Measurements from ENCODE around the gene WDR48.

Gene WDR48

GRCh38 chr3:39101022-39101689 lies 49.3 kb downstream of the WDR48 start:
- DNase-seq (ENCODE audit: low read depth in 1 of 2, low spot score in 1 of 2) = no peak

- no peak for DNase-seq (ENCODE audit: low read depth in 1 of 2, low spot score in 1 of 2)
These were observed 50.9 kb downstream of the WDR48 start for GRCh38 chr3:39102504-39103323.

GRCh38 chr3:39103324-39103693 lies 51.5 kb downstream of the WDR48 start:
- no peak for DNase-seq (ENCODE audit: low read depth in 1 of 2, low spot score in 1 of 2)

GRCh38 chr3:39103791-39104552 lies 52.2 kb downstream of the WDR48 start:
- no peak for DNase-seq (ENCODE audit: low read depth in 1 of 2, low spot score in 1 of 2)

GRCh38 chr3:39104961-39105686 lies 53.3 kb downstream of the WDR48 start:
- DNase-seq (ENCODE audit: low read depth in 1 of 2, low spot score in 1 of 2) = no peak

- DNase-seq (ENCODE audit: low read depth in 1 of 2, low spot score in 1 of 2) = no peak
These were observed 53.9 kb downstream of the WDR48 start for GRCh38 chr3:39105687-39106063.

GRCh38 chr3:39106281-39106811 lies 54.5 kb downstream of the WDR48 start:
- no peak for DNase-seq (ENCODE audit: low read depth in 1 of 2, low spot score in 1 of 2)

GRCh38 chr3:39106851-39107387 lies 55.1 kb downstream of the WDR48 start:
- DNase-seq (ENCODE audit: low read depth in 1 of 2, low spot score in 1 of 2) = no peak

GRCh38 chr3:39107388-39108199 lies 55.8 kb downstream of the WDR48 start, which contains the start of the genes GORASP1 and TTC21A:
GORASP1 (minus strand) TSS chr3:39107627; CDS start chr3:39107541, 86 bp downstream.
TTC21A (plus strand) TSS chr3:39107680; CDS start chr3:39107838, 158 bp downstream.
- DNase-seq (ENCODE audit: low read depth in 1 of 2, low spot score in 1 of 2) = peak; percentile 21 to 45

- DNase-seq (ENCODE audit: low read depth in 1 of 2, low spot score in 1 of 2) = no peak
These were observed 56.4 kb downstream of the WDR48 start for GRCh38 chr3:39108200-39108710.

GRCh38 chr3:39109086-39109485 lies 57.3 kb downstream of the WDR48 start:
- DNase-seq (ENCODE audit: low read depth in 1 of 2, low spot score in 1 of 2) = no peak

GRCh38 chr3:39110041-39110639 lies 58.3 kb downstream of the WDR48 start:
- DNase-seq (ENCODE audit: low read depth in 1 of 2, low spot score in 1 of 2) = no peak

- DNase-seq (ENCODE audit: low read depth in 1 of 2, low spot score in 1 of 2) = no peak
These were observed 60.3 kb downstream of the WDR48 start for GRCh38 chr3:39112113-39112512.

GRCh38 chr3:39112535-39112934 lies 60.7 kb downstream of the WDR48 start:
- DNase-seq (ENCODE audit: low read depth in 1 of 2, low spot score in 1 of 2) = no peak

GRCh38 chr3:39113291-39113690 lies 61.5 kb downstream of the WDR48 start:
- DNase-seq (ENCODE audit: low read depth in 1 of 2, low spot score in 1 of 2) = no peak

- DNase-seq (ENCODE audit: low read depth in 1 of 2, low spot score in 1 of 2) = no peak
These were observed 62.6 kb downstream of the WDR48 start for GRCh38 chr3:39114456-39114855.

- DNase-seq (ENCODE audit: low read depth in 1 of 2, low spot score in 1 of 2) = no peak
These were observed 64.1 kb downstream of the WDR48 start for GRCh38 chr3:39115870-39116269.

GRCh38 chr3:39118079-39118478 lies 66.3 kb downstream of the WDR48 start:
- no peak for DNase-seq (ENCODE audit: low read depth in 1 of 2, low spot score in 1 of 2)

Measured in stimulated activated CD4-positive, alpha-beta T cell treated with anti-CD3 and anti-CD28 coated beads, Interleukin-15, amount 100 ng/mL, for 1 hour (primary cell).